GM18858 (cell line): ENCODE data around the gene COL8A1.
"Not testable (repeated sequence)": the region's sequence is repeated elsewhere in the genome, so short reads cannot be mapped to it uniquely, and the experiment has no call there.

Experiments used
- ATAC-seq: cut with Tn5 transposase; IDR thresholded peaks from one replicate; pipeline ENCODE4 v1.9.1; 2021; ENCODE audit not compliant: unreplicated experiment

COL8A1 gene

GRCh38 chr3:99702953-99703943 lies 64.9 kb downstream of the COL8A1 start:
- ATAC-seq, result no peak

- ATAC-seq, result no peak
Observed at GRCh38 chr3:99704417-99704816, 66.0 kb downstream of the COL8A1 start.

GRCh38 chr3:99706410-99706809 lies 68.0 kb downstream of the COL8A1 start:
- ATAC-seq, result no peak

GRCh38 chr3:99708207-99708745 lies 69.9 kb downstream of the COL8A1 start:
- no peak for ATAC-seq

GRCh38 chr3:99709686-99710085 lies 71.3 kb downstream of the COL8A1 start:
- ATAC-seq, result no peak

- ATAC-seq, result no peak
Observed at GRCh38 chr3:99710094-99710493, 71.7 kb downstream of the COL8A1 start.

- ATAC-seq, result no peak
Observed at GRCh38 chr3:99711351-99711750, 73.0 kb downstream of the COL8A1 start.

- no peak for ATAC-seq
Observed at GRCh38 chr3:99712291-99712954, 74.0 kb downstream of the COL8A1 start.

- ATAC-seq, result no peak
Observed at GRCh38 chr3:99713440-99713839, 75.0 kb downstream of the COL8A1 start.

GRCh38 chr3:99714146-99714545 lies 75.8 kb downstream of the COL8A1 start:
- ATAC-seq, result no peak

GRCh38 chr3:99714575-99714974 lies 76.2 kb downstream of the COL8A1 start:
- ATAC-seq, result no peak

- ATAC-seq, result no peak
Observed at GRCh38 chr3:99716463-99716995, 78.1 kb downstream of the COL8A1 start.

GRCh38 chr3:99720985-99721632 lies 82.7 kb downstream of the COL8A1 start:
- no peak for ATAC-seq

- ATAC-seq, result no peak
Observed at GRCh38 chr3:99721633-99722007, 83.2 kb downstream of the COL8A1 start.

- ATAC-seq, result no peak
Observed at GRCh38 chr3:99724276-99724675, 85.9 kb downstream of the COL8A1 start.

- ATAC-seq, result no peak
Observed at GRCh38 chr3:99730870-99731269, 92.5 kb downstream of the COL8A1 start.

GRCh38 chr3:99731499-99731898 lies 93.1 kb downstream of the COL8A1 start:
- peak; percentile 58 for ATAC-seq

- ATAC-seq, result not testable (repeated sequence)
Observed at GRCh38 chr3:99740371-99740770, 102.0 kb downstream of the COL8A1 start.

- no peak for ATAC-seq
Observed at GRCh38 chr3:99741588-99741987, 103.2 kb downstream of the COL8A1 start.

- ATAC-seq, result no peak
Observed at GRCh38 chr3:99747915-99748314, 109.5 kb downstream of the COL8A1 start.

- no peak for ATAC-seq
Observed at GRCh38 chr3:99751649-99752048, 113.3 kb downstream of the COL8A1 start.
